ENCODE measurements around the gene NUDCD2.

Gene NUDCD2

GRCh38 chr5:163439092-163439425, 20.8 kb downstream of the NUDCD2 start:
- H2AFZ ChIP-seq (ENCODE audit: low read depth, low read length), result no peak overlapping the region
- peak overlapping the region; percentile 80 for H3K4me2 ChIP-seq (ENCODE audit: insufficient read depth, low read length)
- H3K79me2 ChIP-seq (ENCODE audit: insufficient read depth, low read length), result peaks cover 46% of the 10 kb centered on the region
- DNase-seq, result no peak
- ATAC-seq (ENCODE audit: insufficient read depth, low read depth), result no peak
- H3K4me1 ChIP-seq (ENCODE audit: insufficient read depth, low read length), result peaks cover 43% of the 10 kb centered on the region
- H3K36me3 ChIP-seq (ENCODE audit: insufficient read depth, low read length), result peaks cover 49% of the 10 kb centered on the region
- no peaks in the 10 kb centered on the region for H3K9me3 ChIP-seq (ENCODE audit: insufficient read depth, low read length, severe bottlenecking)
- peak overlapping the region; percentile 8 to 35; a peak in 2 of 4 replicates for H3K4me3 ChIP-seq (ENCODE audit: low read depth in 1 of 2, low read length in 2 of 2)
- TF ChIP-seq CTCF (IDR thresholded peaks at IDR 0.05; ENCODE audit: borderline replicate concordance, extremely low read depth, low read length, poor library complexity, severe bottlenecking) (no peak), EZH2 (IDR thresholded peaks at IDR 0.05; ENCODE audit: borderline replicate concordance, low read depth, low read length, severe bottlenecking) (no peak)
- peak overlapping the region; percentile 33 for H3K9ac ChIP-seq (ENCODE audit: low read depth, low read length)
- H4K20me1 ChIP-seq (ENCODE audit: insufficient read depth, low read length), result peaks cover 6% of the 10 kb centered on the region; the same call in 1 of the 2 replicates
- H3K27ac ChIP-seq (ENCODE audit: low read length), result peak overlapping the region; percentile 22; the same call in 1 of the 2 replicates
- H3K27me3 ChIP-seq (ENCODE audit: insufficient read depth, low read length, poor library complexity), result no peaks in the 10 kb centered on the region

GRCh38 chr5:163437309-163438182, 22.4 kb downstream of the NUDCD2 start, which contains the start of gene CCNG1:
TSS of gene CCNG1 (plus strand) at chr5:163437595. CDS start at chr5:163439257, 1,662 bp downstream.
- peaks cover 35% of the 10 kb centered on the region for H3K36me3 ChIP-seq (ENCODE audit: insufficient read depth, low read length)
- DNase-seq (peak; percentile 93), ATAC-seq (ENCODE audit: insufficient read depth, low read depth) (peak; percentile 95)
- H3K4me3 ChIP-seq (ENCODE audit: low read depth in 1 of 2, low read length in 2 of 2), result peak within 1 kb of the TSS; percentile 69 to 81; a peak in 3 of 4 replicates
- no peaks in the 10 kb centered on the region for H3K9me3 ChIP-seq (ENCODE audit: insufficient read depth, low read length, severe bottlenecking)
- peak within 1 kb of the TSS; percentile 80 for H3K4me2 ChIP-seq (ENCODE audit: insufficient read depth, low read length)
- peaks cover 43% of the 10 kb centered on the region for H3K79me2 ChIP-seq (ENCODE audit: insufficient read depth, low read length)
- no peaks in the 10 kb centered on the region for H3K27me3 ChIP-seq (ENCODE audit: insufficient read depth, low read length, poor library complexity)
- peak within 1 kb of the TSS; percentile 90 for H3K9ac ChIP-seq (ENCODE audit: low read depth, low read length)
- H3K27ac ChIP-seq (ENCODE audit: low read length), result peak within 1 kb of the TSS; percentile 86
- peak within 1 kb of the TSS; percentile 77 for H2AFZ ChIP-seq (ENCODE audit: low read depth, low read length)
- peaks cover 43% of the 10 kb centered on the region for H3K4me1 ChIP-seq (ENCODE audit: insufficient read depth, low read length)
- peaks cover 6% of the 10 kb centered on the region; the same call in 1 of the 2 replicates for H4K20me1 ChIP-seq (ENCODE audit: insufficient read depth, low read length)
- TF ChIP-seq EZH2 (IDR thresholded peaks at IDR 0.05; ENCODE audit: borderline replicate concordance, low read depth, low read length, severe bottlenecking), result no peak
- no peak for TF ChIP-seq CTCF (IDR thresholded peaks at IDR 0.05; ENCODE audit: borderline replicate concordance, extremely low read depth, low read length, poor library complexity, severe bottlenecking)

DNA sequence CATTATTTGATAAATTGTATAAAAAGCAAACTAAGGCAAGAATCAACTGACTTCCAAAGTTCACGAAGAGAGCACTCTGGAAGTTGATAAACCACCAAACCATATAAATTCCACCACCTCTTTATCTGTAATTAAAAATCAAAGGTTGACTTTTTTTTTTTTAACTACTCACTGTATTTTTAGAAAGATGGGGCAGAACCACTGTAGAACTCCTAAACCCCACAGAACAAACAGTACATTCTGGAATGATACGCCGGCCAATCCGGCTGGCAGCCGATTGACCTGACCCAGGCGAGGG, 22.9 kb downstream of the NUDCD2 start:
- ATAC-seq (ENCODE audit: insufficient read depth, low read depth) (no peak), DNase-seq (no peak)
- Histone ChIP-seq H2AFZ (ENCODE audit: low read depth, low read length) (peak overlapping the region; percentile 77), H3K27me3 (ENCODE audit: insufficient read depth, low read length, poor library complexity) (no peaks in the 10 kb centered on the region), H3K27ac (ENCODE audit: low read length) (peak overlapping the region; percentile 76), H3K79me2 (ENCODE audit: insufficient read depth, low read length) (peaks cover 41% of the 10 kb centered on the region), H3K9ac (ENCODE audit: low read depth, low read length) (peak overlapping the region; percentile 90), H3K4me2 (ENCODE audit: insufficient read depth, low read length) (peak overlapping the region; percentile 80), H3K9me3 (ENCODE audit: insufficient read depth, low read length, severe bottlenecking) (no peaks in the 10 kb centered on the region), H3K36me3 (ENCODE audit: insufficient read depth, low read length) (peaks cover 29% of the 10 kb centered on the region), H3K4me1 (ENCODE audit: insufficient read depth, low read length) (peaks cover 43% of the 10 kb centered on the region), H3K4me3 (ENCODE audit: low read depth in 1 of 2, low read length in 2 of 2) (peak overlapping the region; percentile 30 to 81; a peak in 3 of 4 replicates), H4K20me1 (ENCODE audit: insufficient read depth, low read length) (peaks cover 6% of the 10 kb centered on the region; the same call in 1 of the 2 replicates)
- TF ChIP-seq CTCF (IDR thresholded peaks at IDR 0.05; ENCODE audit: borderline replicate concordance, extremely low read depth, low read length, poor library complexity, severe bottlenecking), result no peak
- no peak for TF ChIP-seq EZH2 (IDR thresholded peaks at IDR 0.05; ENCODE audit: borderline replicate concordance, low read depth, low read length, severe bottlenecking)

Data from DND-41 (cell line).